Mesenchymal stem cell (in vitro differentiated cells and primary cell): Measurements from ENCODE around the gene FERMT3.

Experiments used
- DNase-seq: peaks from one replicate; pipeline ENCODE4 v3.0.0-alpha.2; 2013
- H2AFZ ChIP-seq: one replicate; pipeline ENCODE4 v1.6.1; 2013; ENCODE audit warnings: low read depth, mild to moderate bottlenecking, control low read depth, inconsistent platforms, low read length, moderate library complexity
- H2AK5ac ChIP-seq: 2 replicates; pipeline ENCODE4 v1.6.1; 2013; ENCODE audit warnings: low read length, moderate library complexity, mild to moderate bottlenecking, inconsistent platforms; ENCODE audit not compliant: severe bottlenecking
- H2BK120ac ChIP-seq: one replicate; pipeline ENCODE4 v1.6.1; 2013; ENCODE audit warnings: low read depth, mild to moderate bottlenecking, inconsistent platforms, low read length, moderate library complexity
- H2BK12ac ChIP-seq, 2 experiments: one replicate each; pipeline ENCODE4 v1.6.1; 2013; ENCODE audit warnings: inconsistent platforms in 2 of 2, low read length in 2 of 2, mild to moderate bottlenecking in 2 of 2, moderate library complexity in 2 of 2, control low read depth in 1 of 2
- H2BK15ac ChIP-seq: one replicate; pipeline ENCODE4 v1.6.1; 2013; ENCODE audit warnings: mild to moderate bottlenecking, low read depth, inconsistent platforms; ENCODE audit not compliant: poor library complexity, severe bottlenecking
- H2BK5ac ChIP-seq: 2 replicates; pipeline ENCODE4 v1.6.1; 2013; ENCODE audit warnings: low read depth, mild to moderate bottlenecking, low read length, control low read depth, inconsistent platforms; ENCODE audit not compliant: poor library complexity, severe bottlenecking
- H3K14ac ChIP-seq, 2 experiments: one replicate each; pipeline ENCODE4 v1.6.1; 2013; ENCODE audit warnings: inconsistent platforms in 2 of 2, low read length in 2 of 2, control low read depth in 1 of 2, mild to moderate bottlenecking in 1 of 2, moderate library complexity in 1 of 2
- H3K18ac ChIP-seq, 2 experiments: one replicate each; pipeline ENCODE4 v1.6.1; 2013; ENCODE audit warnings: inconsistent platforms in 2 of 2, low read length in 2 of 2, control low read depth in 1 of 2, low read depth in 1 of 2, mild to moderate bottlenecking in 1 of 2
- H3K23ac ChIP-seq, 2 experiments: one replicate each; pipeline ENCODE4 v1.6.1; 2013; ENCODE audit warnings: inconsistent platforms in 2 of 2, low read length in 2 of 2, mild to moderate bottlenecking in 2 of 2, moderate library complexity in 2 of 2, control low read depth in 1 of 2
- H3K27ac ChIP-seq: 2 replicates; pipeline ENCODE4 v1.5.1; 2013; ENCODE audit warnings: mild to moderate bottlenecking, moderate library complexity, low read length, control low read depth, inconsistent platforms; ENCODE audit not compliant: poor library complexity, severe bottlenecking
- H3K27me3 ChIP-seq, 2 experiments: 2 replicates each; pipeline versions ENCODE4 v1.6.1 to v1.7.0; 2013; ENCODE audit warnings: low read length in 2 of 2, mild to moderate bottlenecking in 2 of 2, moderate library complexity in 2 of 2, control low read depth in 1 of 2, inconsistent platforms in 1 of 2; ENCODE audit not compliant: control insufficient read depth in 1 of 2, insufficient read depth in 1 of 2
- H3K36me3 ChIP-seq, 2 experiments: 2 replicates each; pipeline versions ENCODE4 v1.6.1 to v1.7.0; 2013; ENCODE audit warnings: low read length in 2 of 2, control low read depth in 1 of 2, inconsistent platforms in 1 of 2, low read depth in 1 of 2, mild to moderate bottlenecking in 1 of 2; ENCODE audit not compliant: insufficient read depth in 2 of 2, control insufficient read depth in 1 of 2
- H3K4ac ChIP-seq, 2 experiments: one replicate each; pipeline ENCODE4 v1.6.1; 2013; ENCODE audit warnings: inconsistent platforms in 2 of 2, low read length in 2 of 2, mild to moderate bottlenecking in 2 of 2, moderate library complexity in 2 of 2, control low read depth in 1 of 2, low read depth in 1 of 2
- H3K4me1 ChIP-seq: 2 replicates; pipeline ENCODE4 v1.6.1; 2013; ENCODE audit warnings: low read depth, low read length, control low read depth; ENCODE audit not compliant: control insufficient read depth, insufficient read depth
- H3K4me2 ChIP-seq: 2 replicates; pipeline ENCODE4 v1.6.1; 2013; ENCODE audit warnings: low read length, mild to moderate bottlenecking, inconsistent platforms; ENCODE audit not compliant: poor library complexity, severe bottlenecking
- H3K4me3 ChIP-seq, 2 experiments: 2 replicates each; pipeline versions ENCODE4 v1.5.1 to v1.7.0; 2013; ENCODE audit warnings: low read length in 2 of 2, mild to moderate bottlenecking in 2 of 2, control low read depth in 1 of 2, low read depth in 1 of 2; ENCODE audit not compliant: insufficient read depth in 1 of 2
- H3K79me1 ChIP-seq: replicated peaks from 2 replicates; pipeline ENCODE4 v1.6.1; 2013; ENCODE audit warnings: mild to moderate bottlenecking, control low read depth, low read length, inconsistent platforms; ENCODE audit not compliant: poor library complexity, severe bottlenecking
- H3K9ac ChIP-seq: 2 replicates; pipeline ENCODE4 v1.7.0; 2013; ENCODE audit warnings: mild to moderate bottlenecking, low read length, moderate library complexity
- H3K9me3 ChIP-seq: 2 replicates; pipeline ENCODE4 v1.7.0; 2013; ENCODE audit warnings: mild to moderate bottlenecking, low read length; ENCODE audit not compliant: control insufficient read depth
- H4K8ac ChIP-seq: one replicate; pipeline ENCODE4 v1.6.1; 2013; ENCODE audit warnings: inconsistent platforms, mild to moderate bottlenecking, low read length, moderate library complexity
- H4K91ac ChIP-seq: one replicate; pipeline ENCODE4 v1.6.1; 2013; ENCODE audit warnings: mild to moderate bottlenecking, low read length, inconsistent platforms
- WGBS: methylation state at CpG from one replicate; pipeline ENCODE4 v1.1.7; 2013; ENCODE audit warnings: mixed read lengths; 5-methylcytosine and 5-hydroxymethylcytosine counted together

FERMT3 gene

GRCh38 chr11:64209563-64209843, 3.0 kb downstream of the FERMT3 start:
- H3K36me3 ChIP-seq, result peaks cover 27 to 55% of the 10 kb centered on the region in 2 experiments
- no peak overlapping the region for H2BK15ac ChIP-seq
- no peak overlapping the region for H2AFZ ChIP-seq
- no peak for DNase-seq
- no peak overlapping the region for H2BK5ac ChIP-seq
- H2BK12ac ChIP-seq, result no peak overlapping the region
- no peak overlapping the region for H3K4ac ChIP-seq
- peaks cover 27% of the 10 kb centered on the region for H3K4me1 ChIP-seq
- no peak overlapping the region for H3K4me3 ChIP-seq
- H3K9me3 ChIP-seq, result no peaks in the 10 kb centered on the region
- 93% methylated on average over 8 of the region's 8 CpGs for WGBS
- H2BK120ac ChIP-seq, result no peak overlapping the region
- no peak overlapping the region for H3K23ac ChIP-seq
- H3K27me3 ChIP-seq, result no peaks in the 10 kb centered on the region
- no peak overlapping the region for H3K9ac ChIP-seq
- H3K79me1 ChIP-seq, result peaks cover 12% of the 10 kb centered on the region
- no peak overlapping the region for H3K27ac ChIP-seq
- no peak overlapping the region for H3K14ac ChIP-seq
- H4K91ac ChIP-seq, result no peak overlapping the region
- no peak overlapping the region for H3K4me2 ChIP-seq
- no peak overlapping the region for H4K8ac ChIP-seq
- no peak overlapping the region for H2AK5ac ChIP-seq
- H3K18ac ChIP-seq, result no peak overlapping the region

- H3K4ac ChIP-seq, result no peak overlapping the region
- H3K23ac ChIP-seq, result no peak overlapping the region
- 96% methylated on average over 24 of the region's 24 CpGs for WGBS
These were observed 3.9 kb downstream of the FERMT3 start for GRCh38 chr11:64210301-64211020.

DNA sequence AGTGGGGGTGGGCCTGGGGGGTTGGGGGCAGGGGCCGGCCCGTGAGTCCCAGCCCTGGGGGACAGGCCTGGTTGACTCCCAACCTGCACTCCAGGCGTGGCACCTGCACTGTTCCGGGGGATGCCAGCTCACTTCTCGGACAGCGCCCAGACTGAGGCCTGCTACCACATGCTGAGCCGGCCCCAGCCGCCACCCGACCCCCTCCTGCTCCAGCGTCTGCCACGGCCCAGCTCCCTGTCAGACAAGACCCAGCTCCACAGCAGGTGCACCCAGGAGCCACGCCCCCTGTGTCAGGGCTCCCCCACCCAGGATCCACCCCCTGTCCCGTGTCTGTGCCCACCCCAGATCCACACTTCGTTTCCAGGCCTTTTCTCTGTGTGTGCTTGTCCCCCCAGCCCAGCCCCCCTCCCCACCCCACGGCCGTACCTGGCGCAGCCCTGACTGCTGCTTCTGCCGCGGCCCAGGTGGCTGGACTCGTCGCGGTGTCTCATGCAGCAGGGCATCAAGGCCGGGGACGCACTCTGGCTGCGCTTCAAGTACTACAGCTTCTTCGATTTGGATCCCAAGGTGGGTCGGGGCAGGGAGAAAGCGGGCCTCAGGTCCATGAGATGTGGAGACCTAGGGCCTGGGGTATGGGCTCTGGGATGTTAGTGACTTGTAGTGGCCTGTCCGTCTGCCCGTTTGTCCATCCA, 4.8 kb downstream of the FERMT3 start:
- no peak for DNase-seq
- Histone ChIP-seq H3K4me1 (peaks cover 23% of the 10 kb centered on the region), H2AK5ac (no peak overlapping the region), H4K8ac (no peak overlapping the region), H4K91ac (no peak overlapping the region), H3K4me2 (no peak overlapping the region), H3K4ac (no peak overlapping the region), H3K27me3 (no peaks in the 10 kb centered on the region), H3K9me3 (no peaks in the 10 kb centered on the region), H2BK15ac (no peak overlapping the region), H3K36me3 (peaks cover 13 to 44% of the 10 kb centered on the region in 2 experiments), H3K79me1 (peaks cover 8% of the 10 kb centered on the region), H2BK120ac (no peak overlapping the region), H2BK5ac (no peak overlapping the region), H3K4me3 (no peak overlapping the region), H2AFZ (no peak overlapping the region), H2BK12ac (no peak overlapping the region), H3K18ac (no peak overlapping the region), H3K9ac (no peak overlapping the region), H3K23ac (no peak overlapping the region), H3K14ac (no peak overlapping the region), H3K27ac (no peak overlapping the region)
- WGBS, result 97% methylated on average over 23 of the region's 30 CpGs

More at GRCh38 chr11:64210301-64211020, 3.9 kb downstream of the FERMT3 start:
- Histone ChIP-seq H3K9me3 (no peaks in the 10 kb centered on the region), H3K4me3 (no peak overlapping the region), H3K27ac (no peak overlapping the region), H3K36me3 (peaks cover 22 to 52% of the 10 kb centered on the region in 2 experiments), H3K4me2 (no peak overlapping the region), H3K27me3 (no peaks in the 10 kb centered on the region), H2BK120ac (no peak overlapping the region), H2BK12ac (no peak overlapping the region), H2BK15ac (no peak overlapping the region), H2AFZ (no peak overlapping the region), H4K8ac (no peak overlapping the region), H2AK5ac (no peak overlapping the region), H3K9ac (no peak overlapping the region), H3K4me1 (peaks cover 27% of the 10 kb centered on the region), H3K14ac (no peak overlapping the region), H3K79me1 (peaks cover 12% of the 10 kb centered on the region), H2BK5ac (no peak overlapping the region), H3K18ac (no peak overlapping the region), H4K91ac (no peak overlapping the region)
- DNase-seq, result no peak

GRCh38 chr11:64216879-64217278, 10.4 kb downstream of the FERMT3 start:
- H2BK120ac ChIP-seq, result no peak overlapping the region
- no peak for DNase-seq

More at GRCh38 chr11:64216879-64217278, 10.4 kb downstream of the FERMT3 start:
- no peak overlapping the region for H2BK5ac ChIP-seq
- no peaks in the 10 kb centered on the region for H3K27me3 ChIP-seq
- H3K4me3 ChIP-seq, result no peak overlapping the region
- no peak overlapping the region for H2BK15ac ChIP-seq
- 93% methylated on average over 6 of the region's 6 CpGs for WGBS
- H3K18ac ChIP-seq, result no peak overlapping the region
- H2AK5ac ChIP-seq, result no peak overlapping the region
- no peak overlapping the region for H2AFZ ChIP-seq
- no peak overlapping the region for H3K14ac ChIP-seq
- H3K4ac ChIP-seq, result no peak overlapping the region
- no peak overlapping the region for H4K8ac ChIP-seq
- no peak overlapping the region for H3K23ac ChIP-seq
- H3K9me3 ChIP-seq, result no peaks in the 10 kb centered on the region
- no peak overlapping the region for H3K27ac ChIP-seq
- no peak overlapping the region for H3K9ac ChIP-seq
- H3K79me1 ChIP-seq, result no peaks in the 10 kb centered on the region
- H2BK12ac ChIP-seq, result no peak overlapping the region
- no peak overlapping the region for H4K91ac ChIP-seq
- no peak overlapping the region for H3K4me2 ChIP-seq
- peaks cover 2% of the 10 kb centered on the region for H3K4me1 ChIP-seq
- H3K36me3 ChIP-seq, result peaks cover 12 to 28% of the 10 kb centered on the region in 2 experiments
